ENCODE results near the gene SEC22C.

Gene SEC22C, protein sequence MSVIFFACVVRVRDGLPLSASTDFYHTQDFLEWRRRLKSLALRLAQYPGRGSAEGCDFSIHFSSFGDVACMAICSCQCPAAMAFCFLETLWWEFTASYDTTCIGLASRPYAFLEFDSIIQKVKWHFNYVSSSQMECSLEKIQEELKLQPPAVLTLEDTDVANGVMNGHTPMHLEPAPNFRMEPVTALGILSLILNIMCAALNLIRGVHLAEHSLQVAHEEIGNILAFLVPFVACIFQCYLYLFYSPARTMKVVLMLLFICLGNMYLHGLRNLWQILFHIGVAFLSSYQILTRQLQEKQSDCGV

DNA sequence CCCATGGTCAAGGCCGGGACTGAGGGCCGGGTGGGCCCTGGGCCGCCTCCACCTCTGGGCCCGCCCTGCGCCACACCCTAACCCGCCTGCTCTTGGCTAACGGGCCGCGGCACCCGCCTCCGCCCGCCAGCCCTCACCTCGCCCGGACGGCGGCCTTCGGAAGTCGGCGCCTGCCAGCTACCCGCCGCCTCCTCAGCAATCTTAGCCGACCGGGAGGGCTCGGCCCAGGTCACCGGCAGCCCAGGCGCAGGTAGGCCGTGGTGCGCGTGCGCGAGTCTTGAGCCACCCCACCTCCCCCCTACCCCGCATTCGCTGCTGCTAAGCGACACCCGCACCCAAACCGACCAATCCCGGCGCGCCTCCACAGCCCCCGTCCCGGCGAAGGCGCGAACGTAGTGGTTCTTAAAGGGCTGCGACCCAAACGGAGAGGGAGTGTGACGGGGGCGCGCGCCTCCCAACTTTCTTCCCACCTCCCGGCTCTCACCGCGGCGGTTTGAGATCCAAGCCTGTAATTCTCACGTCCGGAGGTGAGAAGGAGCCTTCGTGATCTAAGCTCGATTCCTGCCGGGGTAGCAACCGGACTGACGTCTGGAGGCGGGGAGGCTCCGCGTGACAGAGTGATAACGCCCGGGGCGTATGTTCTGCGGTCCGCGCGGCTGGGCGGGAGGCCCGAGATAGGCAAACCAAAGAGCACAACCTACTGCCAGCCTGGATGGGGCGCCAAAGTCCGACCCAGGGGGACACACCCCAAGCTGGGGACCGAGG lies at the start of gene SEC22C:
Gene SEC22C, minus strand, starts transcription at position 259 of the 765 bp plus-strand sequence. CDS start 12,921 bp downstream, outside the sequence.
- no peaks in the 10 kb centered on the region for H3K27me3 ChIP-seq (ENCODE audit: control insufficient read depth, insufficient read depth, low read length)
- peak within 1 kb of the TSS; percentile 53 for H3K9ac ChIP-seq (ENCODE audit: low read length)
- H3K9me3 ChIP-seq (ENCODE audit: control insufficient read depth, low read length), result no peaks in the 10 kb centered on the region
- peaks cover 15% of the 10 kb centered on the region for H3K4me1 ChIP-seq (ENCODE audit: control insufficient read depth, insufficient read depth, low read length)
- no peaks in the 10 kb centered on the region for H3K36me3 ChIP-seq (ENCODE audit: control insufficient read depth, insufficient read depth, low read length)
- H3K4me3 ChIP-seq (ENCODE audit: low read length), result peak within 1 kb of the TSS; percentile 32

DNA sequence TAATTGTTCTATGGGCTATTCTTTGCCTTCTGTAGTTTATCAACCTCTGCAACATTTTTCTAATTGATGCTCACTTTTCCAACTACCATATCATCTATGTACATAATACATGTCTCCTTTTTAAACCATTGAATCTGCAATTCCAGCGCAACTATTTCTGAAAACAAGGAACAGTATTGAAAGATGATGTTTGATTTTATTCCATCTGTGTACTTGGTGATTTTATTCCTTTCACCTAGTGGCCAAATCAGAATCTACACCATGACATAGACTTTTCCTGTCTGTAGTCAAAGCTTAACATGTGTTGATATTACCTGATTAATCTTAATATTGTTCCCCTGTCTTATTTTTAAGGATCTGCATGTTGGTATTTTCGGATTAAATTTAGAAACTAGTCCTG lies 31.7 kb upstream of the SEC22C start:
- peaks cover 12% of the 10 kb centered on the region for H3K4me1 ChIP-seq (ENCODE audit: control insufficient read depth, insufficient read depth, low read length)
- H3K36me3 ChIP-seq (ENCODE audit: control insufficient read depth, insufficient read depth, low read length), result no peaks in the 10 kb centered on the region
- no peak overlapping the region for H3K4me3 ChIP-seq (ENCODE audit: low read length)
- H3K9me3 ChIP-seq (ENCODE audit: control insufficient read depth, low read length), result no peaks in the 10 kb centered on the region
- H3K9ac ChIP-seq (ENCODE audit: low read length), result no peak overlapping the region
- no peaks in the 10 kb centered on the region for H3K27me3 ChIP-seq (ENCODE audit: control insufficient read depth, insufficient read depth, low read length)

DNA sequence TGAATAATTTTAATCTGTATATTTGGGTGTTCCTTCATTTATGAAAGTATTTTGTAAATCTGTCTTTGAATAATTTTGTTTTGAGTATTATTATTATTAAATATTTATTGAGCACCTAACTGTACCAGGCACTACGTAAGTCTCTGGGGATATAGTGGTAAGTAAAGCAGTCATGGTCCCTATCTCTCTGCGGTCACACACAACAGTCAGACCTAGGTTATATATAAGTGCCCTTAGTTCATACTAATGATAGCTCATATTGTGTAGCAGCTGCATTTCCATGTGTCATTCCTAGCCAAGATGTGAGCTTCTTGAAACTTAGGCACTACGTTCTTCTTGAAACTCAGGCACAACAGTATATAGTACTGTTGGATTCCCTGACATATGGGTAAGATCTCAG lies 31.2 kb upstream of the SEC22C start:
- H3K4me1 ChIP-seq (ENCODE audit: control insufficient read depth, insufficient read depth, low read length), result peaks cover 12% of the 10 kb centered on the region
- no peaks in the 10 kb centered on the region for H3K36me3 ChIP-seq (ENCODE audit: control insufficient read depth, insufficient read depth, low read length)
- no peak overlapping the region for H3K9ac ChIP-seq (ENCODE audit: low read length)
- no peaks in the 10 kb centered on the region for H3K27me3 ChIP-seq (ENCODE audit: control insufficient read depth, insufficient read depth, low read length)
- H3K9me3 ChIP-seq (ENCODE audit: control insufficient read depth, low read length), result no peaks in the 10 kb centered on the region
- H3K4me3 ChIP-seq (ENCODE audit: low read length), result no peak overlapping the region

DNA sequence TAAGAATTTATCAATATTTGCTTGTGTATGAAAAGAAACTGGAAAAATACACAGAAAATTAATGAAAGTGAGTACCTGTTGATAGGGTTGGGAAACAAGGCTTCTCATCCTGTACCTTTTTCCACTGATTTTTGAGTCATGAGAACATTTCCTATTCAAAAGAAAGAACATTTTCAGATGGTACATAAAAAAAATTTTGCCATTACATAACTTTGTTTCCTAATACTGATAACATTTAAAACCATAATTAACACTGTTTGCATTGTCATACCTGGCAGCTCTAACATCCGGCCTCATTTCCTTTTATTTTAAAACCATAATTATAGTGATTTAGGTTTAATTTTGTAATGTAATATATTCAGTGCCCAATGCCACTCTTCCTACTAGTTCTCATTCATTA lies 30.4 kb upstream of the SEC22C start:
- Histone ChIP-seq H3K27me3 (ENCODE audit: control insufficient read depth, insufficient read depth, low read length) (no peaks in the 10 kb centered on the region), H3K9me3 (ENCODE audit: control insufficient read depth, low read length) (no peaks in the 10 kb centered on the region), H3K4me3 (ENCODE audit: low read length) (no peak overlapping the region), H3K9ac (ENCODE audit: low read length) (no peak overlapping the region), H3K4me1 (ENCODE audit: control insufficient read depth, insufficient read depth, low read length) (peaks cover 12% of the 10 kb centered on the region), H3K36me3 (ENCODE audit: control insufficient read depth, insufficient read depth, low read length) (no peaks in the 10 kb centered on the region)

DNA sequence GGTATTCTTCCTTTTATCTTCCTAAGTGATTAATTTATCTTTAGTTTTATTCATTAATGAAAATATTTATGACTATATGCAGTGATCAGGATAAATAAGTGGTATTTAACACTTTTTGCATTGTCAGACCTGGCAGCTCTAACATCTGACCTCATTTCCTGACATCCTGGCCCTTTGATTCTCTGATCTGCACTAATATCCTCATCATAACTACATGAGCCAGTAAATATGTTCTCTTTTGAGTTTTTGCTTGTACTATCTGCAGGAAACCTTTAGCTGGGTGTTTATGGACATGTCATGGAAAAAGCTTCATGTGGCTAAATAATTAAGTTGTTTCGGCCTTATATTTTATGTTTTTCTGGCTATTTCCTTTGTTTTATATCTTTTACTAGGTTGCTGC lies 29.2 kb upstream of the SEC22C start:
- Histone ChIP-seq H3K4me3 (ENCODE audit: low read length) (no peak overlapping the region), H3K9ac (ENCODE audit: low read length) (no peak overlapping the region), H3K4me1 (ENCODE audit: control insufficient read depth, insufficient read depth, low read length) (peaks cover 16% of the 10 kb centered on the region)

DNA sequence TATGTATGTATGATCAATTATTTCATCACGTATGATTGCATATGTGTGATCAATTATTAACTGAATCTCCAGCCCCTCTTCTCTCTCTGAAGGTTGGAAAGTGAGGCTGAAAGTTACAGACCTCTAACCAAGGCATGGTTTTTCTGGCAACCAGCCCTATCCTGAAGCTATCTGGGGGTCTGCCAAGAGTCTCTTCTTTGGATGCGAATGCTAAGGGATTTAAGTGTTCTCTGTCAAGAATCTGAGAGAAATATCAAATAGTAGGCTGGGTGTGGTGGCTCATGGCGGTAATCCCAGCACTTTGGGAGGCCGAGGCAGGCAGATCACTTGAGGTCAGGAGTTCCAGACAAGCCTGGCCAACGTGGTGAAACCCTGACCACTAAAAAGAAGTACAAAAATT lies 26.8 kb upstream of the SEC22C start:
- Histone ChIP-seq H3K27me3 (ENCODE audit: control insufficient read depth, insufficient read depth, low read length) (no peaks in the 10 kb centered on the region), H3K9me3 (ENCODE audit: control insufficient read depth, low read length) (no peaks in the 10 kb centered on the region), H3K9ac (ENCODE audit: low read length) (no peak overlapping the region), H3K36me3 (ENCODE audit: control insufficient read depth, insufficient read depth, low read length) (no peaks in the 10 kb centered on the region), H3K4me3 (ENCODE audit: low read length) (no peak overlapping the region), H3K4me1 (ENCODE audit: control insufficient read depth, insufficient read depth, low read length) (peaks cover 28% of the 10 kb centered on the region)

More for the DNA sequence above, 29.2 kb upstream of the SEC22C start:
- no peaks in the 10 kb centered on the region for H3K9me3 ChIP-seq (ENCODE audit: control insufficient read depth, low read length)
- no peaks in the 10 kb centered on the region for H3K36me3 ChIP-seq (ENCODE audit: control insufficient read depth, insufficient read depth, low read length)
- H3K27me3 ChIP-seq (ENCODE audit: control insufficient read depth, insufficient read depth, low read length), result no peaks in the 10 kb centered on the region

DNA sequence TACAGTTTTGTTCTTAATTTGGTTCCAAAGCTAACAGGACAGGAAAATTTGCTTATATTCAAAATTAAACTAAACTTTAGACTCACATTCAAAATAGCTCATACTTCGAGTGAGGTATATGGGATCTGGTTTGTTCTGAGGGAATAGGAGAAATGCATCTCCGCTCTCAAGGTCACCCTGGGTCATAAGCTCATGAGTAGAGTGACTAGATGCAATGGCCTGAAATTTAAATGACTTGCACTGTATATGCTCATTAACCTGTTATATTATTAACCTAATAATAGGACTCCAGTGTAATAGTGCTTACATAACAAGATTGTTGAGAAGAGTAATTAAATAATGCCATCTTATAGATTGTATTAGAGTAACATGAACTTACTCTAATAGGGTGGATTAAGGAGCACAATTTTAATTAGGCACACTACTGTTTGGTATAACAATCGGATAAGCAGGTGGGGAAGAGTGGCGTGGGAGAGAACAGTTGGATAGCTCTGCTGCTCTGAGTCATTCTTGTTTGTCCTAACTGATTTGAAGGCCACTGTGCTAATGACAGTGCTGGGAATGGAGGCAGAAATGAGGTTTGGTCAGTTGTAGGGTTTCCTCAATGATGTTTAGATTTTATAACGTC lies 23.9 kb upstream of the SEC22C start:
- Histone ChIP-seq H3K9me3 (ENCODE audit: control insufficient read depth, low read length) (no peaks in the 10 kb centered on the region), H3K9ac (ENCODE audit: low read length) (no peak overlapping the region), H3K36me3 (ENCODE audit: control insufficient read depth, insufficient read depth, low read length) (no peaks in the 10 kb centered on the region), H3K4me3 (ENCODE audit: low read length) (no peak overlapping the region), H3K27me3 (ENCODE audit: control insufficient read depth, insufficient read depth, low read length) (no peaks in the 10 kb centered on the region), H3K4me1 (ENCODE audit: control insufficient read depth, insufficient read depth, low read length) (peaks cover 24% of the 10 kb centered on the region)

DNA sequence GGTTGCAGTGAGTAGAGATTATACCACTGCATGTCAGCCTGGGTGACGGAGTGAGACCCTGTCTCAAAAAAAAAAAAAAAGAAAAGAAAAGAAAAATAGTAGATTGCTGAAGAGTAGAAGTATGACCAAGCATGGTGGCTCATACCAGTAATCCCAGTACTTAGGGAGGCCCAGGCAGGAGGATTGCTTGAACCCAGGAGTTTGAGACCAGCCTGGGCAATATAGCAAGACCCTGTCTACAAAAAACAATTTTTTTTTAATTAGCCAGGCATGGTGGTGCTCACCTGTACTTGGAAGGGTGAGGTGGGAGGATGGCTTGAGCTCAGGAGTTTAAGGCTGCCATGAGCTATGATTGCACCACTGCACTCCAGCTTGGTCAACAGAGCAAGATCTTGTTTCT lies 21.2 kb upstream of the SEC22C start:
- H3K9ac ChIP-seq (ENCODE audit: low read length), result no peak overlapping the region
- no peaks in the 10 kb centered on the region for H3K36me3 ChIP-seq (ENCODE audit: control insufficient read depth, insufficient read depth, low read length)
- H3K27me3 ChIP-seq (ENCODE audit: control insufficient read depth, insufficient read depth, low read length), result no peaks in the 10 kb centered on the region
- H3K9me3 ChIP-seq (ENCODE audit: control insufficient read depth, low read length), result no peaks in the 10 kb centered on the region
- H3K4me3 ChIP-seq (ENCODE audit: low read length), result no peak overlapping the region
- peaks cover 24% of the 10 kb centered on the region for H3K4me1 ChIP-seq (ENCODE audit: control insufficient read depth, insufficient read depth, low read length)

DNA sequence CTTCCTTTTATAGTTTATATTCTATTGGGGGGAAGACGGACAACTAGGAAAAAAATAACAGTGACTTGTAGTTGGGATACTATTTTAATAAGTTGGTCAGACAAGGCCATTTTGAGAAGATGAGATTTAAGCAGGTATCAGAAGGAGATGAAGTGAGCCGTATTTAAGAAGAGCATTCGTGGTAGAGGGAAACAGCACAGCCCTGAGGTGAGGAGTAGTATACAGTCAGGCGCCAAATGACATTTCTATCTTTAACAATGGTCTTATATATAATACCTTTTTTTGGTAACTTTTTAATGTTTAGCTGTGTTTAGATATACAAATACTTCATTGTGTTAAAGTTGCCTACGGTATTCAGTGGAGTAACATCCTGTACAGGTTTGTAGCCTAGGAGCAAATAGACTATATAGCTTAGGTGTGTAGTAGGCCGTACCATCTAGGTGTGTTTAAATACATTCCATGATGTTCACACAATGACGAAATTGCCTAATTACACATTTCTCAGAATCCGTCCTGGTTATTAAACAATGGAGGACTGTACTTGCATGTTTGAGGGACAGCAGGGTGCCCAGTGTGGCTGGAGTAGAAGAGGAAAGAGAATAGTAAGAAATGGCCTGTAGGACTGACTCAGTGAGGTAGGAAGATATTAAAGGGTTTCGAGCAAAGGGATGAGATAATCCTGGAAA lies 20.3 kb upstream of the SEC22C start:
- H3K36me3 ChIP-seq (ENCODE audit: control insufficient read depth, insufficient read depth, low read length), result no peaks in the 10 kb centered on the region
- peaks cover 24% of the 10 kb centered on the region for H3K4me1 ChIP-seq (ENCODE audit: control insufficient read depth, insufficient read depth, low read length)
- no peaks in the 10 kb centered on the region for H3K27me3 ChIP-seq (ENCODE audit: control insufficient read depth, insufficient read depth, low read length)
- H3K9ac ChIP-seq (ENCODE audit: low read length), result peak overlapping the region; percentile 78
- H3K4me3 ChIP-seq (ENCODE audit: low read length), result peak overlapping the region; percentile 64
- no peaks in the 10 kb centered on the region for H3K9me3 ChIP-seq (ENCODE audit: control insufficient read depth, low read length)

DNA sequence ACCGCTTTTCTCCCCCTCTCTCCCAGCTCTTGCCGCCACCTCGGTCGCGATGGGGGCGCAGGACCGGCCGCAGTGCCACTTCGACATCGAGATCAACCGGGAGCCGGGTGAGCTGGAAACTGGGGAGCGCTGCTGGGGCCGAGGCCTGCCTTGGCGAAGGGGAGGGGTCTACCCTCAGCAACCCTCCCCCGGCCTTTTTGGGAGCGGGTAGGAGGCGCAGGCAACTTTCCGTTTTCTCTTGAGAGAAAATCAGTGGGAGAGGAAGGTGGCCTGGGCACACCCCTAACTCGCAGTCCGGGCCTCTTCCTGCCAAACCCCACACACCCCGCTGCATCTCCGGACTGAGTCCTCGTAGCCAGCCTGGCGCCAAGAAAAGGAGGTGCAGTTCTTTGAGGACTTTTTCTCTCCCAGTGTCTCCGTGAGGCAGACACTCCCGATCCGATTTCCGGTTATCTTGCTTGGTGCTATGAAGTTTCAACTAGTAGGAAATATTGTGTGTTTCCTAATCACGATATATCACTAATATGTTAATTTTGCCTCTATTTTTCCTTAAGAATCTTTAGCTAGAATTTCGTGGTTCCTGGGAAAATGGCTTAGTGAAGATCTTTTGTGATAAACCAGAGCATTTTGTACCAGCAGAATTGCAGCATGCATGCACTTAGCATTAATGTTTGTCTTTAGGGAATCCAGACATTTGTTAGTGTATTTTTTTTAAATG lies 19.4 kb upstream of the SEC22C start:
- Histone ChIP-seq H3K4me3 (ENCODE audit: low read length) (peak overlapping the region; percentile 64), H3K9ac (ENCODE audit: low read length) (peak overlapping the region; percentile 78), H3K36me3 (ENCODE audit: control insufficient read depth, insufficient read depth, low read length) (no peaks in the 10 kb centered on the region), H3K4me1 (ENCODE audit: control insufficient read depth, insufficient read depth, low read length) (peaks cover 22% of the 10 kb centered on the region), H3K9me3 (ENCODE audit: control insufficient read depth, low read length) (no peaks in the 10 kb centered on the region), H3K27me3 (ENCODE audit: control insufficient read depth, insufficient read depth, low read length) (no peaks in the 10 kb centered on the region)

DNA sequence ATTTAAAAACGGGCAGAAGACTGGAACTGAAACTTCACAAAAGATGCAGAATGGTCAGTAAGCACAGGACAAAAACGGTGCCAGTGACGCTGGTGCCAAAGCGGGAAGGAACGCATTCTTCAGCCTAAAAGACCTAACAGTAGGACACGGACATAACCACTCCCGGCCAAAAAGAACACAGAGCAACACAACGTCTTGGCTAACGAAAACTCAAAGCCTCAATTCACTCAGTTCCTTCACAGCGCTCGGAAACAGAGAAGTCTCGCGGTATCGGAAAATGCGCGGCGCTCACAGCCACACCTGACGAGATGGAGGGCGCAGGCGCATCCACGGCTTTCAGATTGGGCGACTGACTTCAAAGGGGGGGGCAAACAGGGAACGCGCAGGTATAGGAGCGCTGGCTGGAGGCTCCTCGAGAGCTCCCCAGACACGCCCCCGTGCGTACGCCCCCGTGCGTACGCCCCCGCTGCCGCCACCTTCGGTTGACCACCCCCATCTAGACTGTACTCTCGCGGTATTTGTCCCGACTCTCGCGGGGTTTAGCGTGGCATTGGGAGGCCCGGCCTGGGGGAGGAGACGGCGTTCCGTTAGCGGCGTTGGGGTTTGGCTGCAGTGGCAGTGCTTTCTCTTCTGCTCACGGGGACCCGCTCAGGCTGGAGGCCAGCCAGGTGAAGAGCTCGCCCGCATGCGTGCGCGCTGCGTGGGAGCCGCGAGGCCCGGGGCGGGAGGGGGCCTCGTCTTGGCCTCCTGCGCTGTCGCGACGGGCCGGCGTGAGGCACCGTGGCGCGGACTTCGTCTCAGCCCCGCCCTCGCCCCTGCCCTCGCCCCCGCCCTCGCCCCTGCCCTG lies 18.6 kb upstream of the SEC22C start, which contains the start of gene NKTR:
Gene NKTR, plus strand, starts transcription at position 576 of the 847 bp plus-strand sequence. CDS start 321 bp downstream, outside the sequence.
- Histone ChIP-seq H3K4me3 (ENCODE audit: low read length) (peak within 1 kb of the TSS; percentile 64), H3K27me3 (ENCODE audit: control insufficient read depth, insufficient read depth, low read length) (no peaks in the 10 kb centered on the region)

More for the DNA sequence above, 18.6 kb upstream of the SEC22C start, which contains the start of gene NKTR:
- peak within 1 kb of the TSS; percentile 78 for H3K9ac ChIP-seq (ENCODE audit: low read length)
- H3K36me3 ChIP-seq (ENCODE audit: control insufficient read depth, insufficient read depth, low read length), result no peaks in the 10 kb centered on the region
- peaks cover 14% of the 10 kb centered on the region for H3K4me1 ChIP-seq (ENCODE audit: control insufficient read depth, insufficient read depth, low read length)
- no peaks in the 10 kb centered on the region for H3K9me3 ChIP-seq (ENCODE audit: control insufficient read depth, low read length)

All from mucosa of stomach (tissue), 1 donor.